Retinal pigment epithelial cell (primary cell): ENCODE measurements around the gene SLC4A3.

ENCODE experiments used
- DNase-seq: peaks from one replicate; pipeline ENCODE4 v3.0.0-alpha.2; 2010; ENCODE audit warnings: low read depth
- H3K4me3 ChIP-seq: 2 replicates; pipeline ENCODE4 v1.5.1; 2011; ENCODE audit warnings: mild to moderate bottlenecking, low read length, control low read depth, moderate library complexity
- CTCF ChIP-seq: conservative IDR thresholded peaks from 2 replicates; pipeline ENCODE4 v1.5.1; 2011; ENCODE audit warnings: low read depth, low read length, control low read depth, inconsistent platforms

SLC4A3 gene

GRCh38 chr2:219626540-219626939 lies 890 bp upstream of the SLC4A3 start:
- TF ChIP-seq CTCF, result no peak
- no peak overlapping the region for H3K4me3 ChIP-seq
- no peak for DNase-seq

GRCh38 chr2:219628235-219628985 lies 980 bp downstream of the SLC4A3 start:
- H3K4me3 ChIP-seq, result peak overlapping the region; percentile 61
- TF ChIP-seq CTCF, result no peak
- DNase-seq, result no peak

- TF ChIP-seq CTCF, result no peak
Measured at GRCh38 chr2:219628986-219629901, 1.8 kb downstream of the SLC4A3 start.

GRCh38 chr2:219629976-219630695 lies 2.7 kb downstream of the SLC4A3 start:
- H3K4me3 ChIP-seq, result no peak overlapping the region
- TF ChIP-seq CTCF, result no peak
- no peak for DNase-seq

More at GRCh38 chr2:219628986-219629901, 1.8 kb downstream of the SLC4A3 start:
- no peak for DNase-seq
- no peak overlapping the region for H3K4me3 ChIP-seq

GRCh38 chr2:219630770-219631405 lies 3.5 kb downstream of the SLC4A3 start:
- no peak overlapping the region for H3K4me3 ChIP-seq
- no peak for TF ChIP-seq CTCF
- DNase-seq, result no peak

- no peak overlapping the region for H3K4me3 ChIP-seq
- TF ChIP-seq CTCF, result no peak
- no peak for DNase-seq
Measured at GRCh38 chr2:219631406-219631891, 4.0 kb downstream of the SLC4A3 start.
